Caco-2 (cell line): ENCODE measurements around the gene RNF38. TPM values are rescaled to one million over a fixed set of nuclear protein-coding genes. Genes with fewer than 3 reads are reported as not detected.

Experiments
- BruUV-seq: library from RNA; stranded (reverse); fragments of 400-500 nt; replicated peaks from 2 replicates; lab custom pipeline; 2021; lab: Mats Ljungman, UMichigan
- CTCF ChIA-PET: fragments of 300-600 bp; sonication (Branson Sonifier 250); formaldehyde crosslinking; loops from one replicate; lab custom pipeline; 2022; ENCODE audit warnings: antibody characterized with exemption; lab: Charles Lee
- POLR2A ChIA-PET: fragments of 300-600 bp; sonication (Branson Sonifier 250); formaldehyde crosslinking; loops from one replicate; lab custom pipeline; 2022; ENCODE audit warnings: antibody characterized with exemption; lab: Charles Lee
- DNase-seq, 2 experiments: peaks; one replicate each; pipeline versions ENCODE4 v3.0.0 to v3.0.0-alpha.2; 2020 to 2022
- H3K27me3 ChIP-seq: replicated peaks from 2 replicates; pipeline ENCODE4 v1.6.0; 2011; ENCODE audit warnings: low read length; ENCODE audit not compliant: control insufficient read depth, insufficient read depth
- H3K36me3 ChIP-seq: 2 replicates; pipeline ENCODE4 v1.5.1; 2011; ENCODE audit warnings: low read length; ENCODE audit not compliant: control insufficient read depth, insufficient read depth
- H3K4me1 ChIP-seq: fragments of 250-450 bp; sonication (Bioruptor Pico); 2 replicates; pipeline ENCODE4 v1.5.1; 2020; ENCODE audit warnings: mild to moderate bottlenecking
- H3K4me3 ChIP-seq: 2 replicates; pipeline ENCODE4 v1.5.1; 2011; ENCODE audit warnings: low read depth, mild to moderate bottlenecking, control low read depth, low read length
- H3K9me3 ChIP-seq: fragments of 250-450 bp; sonication (Bioruptor Pico); 2 replicates; pipeline ENCODE4 v1.5.1; 2020; ENCODE audit warnings: mild to moderate bottlenecking, moderate library complexity
- H3K27ac Mint-ChIP-seq: one replicate; pipeline ENCODE4 v1.8.0; 2022; ENCODE audit warnings: mixed read lengths; ENCODE audit not compliant: unreplicated experiment
- H3K27me3 Mint-ChIP-seq: one replicate; pipeline ENCODE4 v1.8.0; 2022; ENCODE audit warnings: mixed read lengths; ENCODE audit not compliant: insufficient read depth, unreplicated experiment
- H3K36me3 Mint-ChIP-seq: one replicate; pipeline ENCODE4 v1.8.0; 2022; ENCODE audit warnings: mild to moderate bottlenecking, mixed read lengths; ENCODE audit not compliant: insufficient read depth, unreplicated experiment
- H3K4me1 Mint-ChIP-seq: one replicate; pipeline ENCODE4 v1.8.0; 2022; ENCODE audit warnings: low read depth, mixed read lengths; ENCODE audit not compliant: unreplicated experiment
- H3K4me3 Mint-ChIP-seq: one replicate; pipeline ENCODE4 v1.8.0; 2022; ENCODE audit warnings: mild to moderate bottlenecking, moderate library complexity, mixed read lengths; ENCODE audit not compliant: unreplicated experiment
- H3K9me3 Mint-ChIP-seq: one replicate; pipeline ENCODE4 v1.8.0; 2022; ENCODE audit warnings: mixed read lengths; ENCODE audit not compliant: unreplicated experiment
- intact Hi-C: fragments of 100-400 bp; cut with micrococcal nuclease; formaldehyde crosslinking; loops from one replicate; pipeline ENCODE4 v1.10.0; 2022; ENCODE audit not compliant: unreplicated experiment
- total RNA-seq: library from RNA; stranded (reverse); gene quantifications from 2 replicates; pipeline ENCODE4 v1.2.3, GENCODE V29; 2022
- TF ChIP-seq, protein P1 (sequence below), 2 experiments: fragments of 200-600 bp in 1 of 2; IDR thresholded peaks; 1 replicate in 1 of 2; 2 replicates in 1 of 2; pipeline versions ENCODE4 v1.5.1 to v1.8.0; 2011 to 2022; ENCODE audit warnings: antibody characterized with exemption in 1 of 2, control low read depth in 1 of 2, inconsistent platforms in 1 of 2, low read depth in 1 of 2, low read length in 1 of 2, mild to moderate bottlenecking in 1 of 2, moderate library complexity in 1 of 2; ENCODE audit not compliant: insufficient read depth in 1 of 2, severe bottlenecking in 1 of 2, unreplicated experiment in 1 of 2

RNF38 gene
- total RNA-seq, 1 experiment from 2014 or later = 43.3 TPM

- DNase-seq = no peak
- TF ChIP-seq, protein P1, sequence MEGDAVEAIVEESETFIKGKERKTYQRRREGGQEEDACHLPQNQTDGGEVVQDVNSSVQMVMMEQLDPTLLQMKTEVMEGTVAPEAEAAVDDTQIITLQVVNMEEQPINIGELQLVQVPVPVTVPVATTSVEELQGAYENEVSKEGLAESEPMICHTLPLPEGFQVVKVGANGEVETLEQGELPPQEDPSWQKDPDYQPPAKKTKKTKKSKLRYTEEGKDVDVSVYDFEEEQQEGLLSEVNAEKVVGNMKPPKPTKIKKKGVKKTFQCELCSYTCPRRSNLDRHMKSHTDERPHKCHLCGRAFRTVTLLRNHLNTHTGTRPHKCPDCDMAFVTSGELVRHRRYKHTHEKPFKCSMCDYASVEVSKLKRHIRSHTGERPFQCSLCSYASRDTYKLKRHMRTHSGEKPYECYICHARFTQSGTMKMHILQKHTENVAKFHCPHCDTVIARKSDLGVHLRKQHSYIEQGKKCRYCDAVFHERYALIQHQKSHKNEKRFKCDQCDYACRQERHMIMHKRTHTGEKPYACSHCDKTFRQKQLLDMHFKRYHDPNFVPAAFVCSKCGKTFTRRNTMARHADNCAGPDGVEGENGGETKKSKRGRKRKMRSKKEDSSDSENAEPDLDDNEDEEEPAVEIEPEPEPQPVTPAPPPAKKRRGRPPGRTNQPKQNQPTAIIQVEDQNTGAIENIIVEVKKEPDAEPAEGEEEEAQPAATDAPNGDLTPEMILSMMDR (IDR thresholded peaks at IDR 0.05; ENCODE audit: insufficient read depth in 1 of 2, low read depth in 1 of 2, low read length in 1 of 2, severe bottlenecking in 1 of 2, unreplicated experiment in 1 of 2) = no peak
- Mint-ChIP-seq H3K4me1 (no peaks in the 10 kb centered on the region), H3K27me3 (no peaks in the 10 kb centered on the region), H3K36me3 (peaks cover 26% of the 10 kb centered on the region), H3K9me3 (no peaks in the 10 kb centered on the region), H3K27ac (no peak overlapping the region), H3K4me3 (no peak overlapping the region)
- Histone ChIP-seq H3K9me3 (no peaks in the 10 kb centered on the region), H3K4me3 (no peak overlapping the region), H3K27me3 (no peaks in the 10 kb centered on the region), H3K4me1 (no peaks in the 10 kb centered on the region), H3K36me3 (no peaks in the 10 kb centered on the region; the same call in 1 of the 2 replicates)
- BruUV-seq = no TSS peak
- POLR2A ChIA-PET = no interaction called here
- CTCF ChIA-PET = no interaction called here
- intact Hi-C loops = no loop called here
These were observed 41.6 kb downstream of the RNF38 start for GRCh38 chr9:36358486-36358885.

DNA sequence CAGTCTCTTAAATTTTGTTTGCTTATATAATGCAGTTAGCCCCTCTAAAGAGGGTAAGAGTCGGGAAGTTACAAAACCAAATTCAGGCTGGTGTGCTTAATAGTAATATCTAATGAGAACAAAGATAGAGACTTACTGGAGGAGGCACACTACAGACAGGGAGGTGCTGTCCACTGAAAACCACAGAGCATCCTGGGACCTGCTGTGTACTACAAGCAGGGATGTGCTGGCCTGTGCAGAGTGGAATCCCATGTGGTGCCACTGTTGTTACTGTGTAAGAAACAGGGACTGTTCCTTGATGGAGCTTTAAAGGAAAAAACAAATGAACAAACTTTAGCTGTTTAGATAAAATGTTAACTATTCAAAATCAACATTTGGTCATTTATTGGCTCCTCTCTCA lies 42.4 kb downstream of the RNF38 start:
- no peaks in the 10 kb centered on the region for H3K9me3 ChIP-seq
- H3K4me1 ChIP-seq = no peaks in the 10 kb centered on the region
- no peaks in the 10 kb centered on the region; the same call in 1 of the 2 replicates for H3K36me3 ChIP-seq
- BruUV-seq = no TSS peak
- no peaks in the 10 kb centered on the region for H3K27me3 ChIP-seq
- TF ChIP-seq, protein P1 (IDR thresholded peaks at IDR 0.05; ENCODE audit: insufficient read depth in 1 of 2, low read depth in 1 of 2, low read length in 1 of 2, severe bottlenecking in 1 of 2, unreplicated experiment in 1 of 2) = no peak
- no peak for DNase-seq
- no peaks in the 10 kb centered on the region for H3K9me3 Mint-ChIP-seq
- POLR2A ChIA-PET = no interaction called here
- intact Hi-C loops = no loop called here
- no peak overlapping the region for H3K4me3 ChIP-seq
- H3K4me3 Mint-ChIP-seq = no peak overlapping the region
- H3K4me1 Mint-ChIP-seq = no peaks in the 10 kb centered on the region
- CTCF ChIA-PET = no interaction called here
- H3K36me3 Mint-ChIP-seq = peaks cover 28% of the 10 kb centered on the region
- H3K27me3 Mint-ChIP-seq = no peaks in the 10 kb centered on the region
- H3K27ac Mint-ChIP-seq = no peak overlapping the region

- Mint-ChIP-seq H3K27ac (no peak overlapping the region), H3K36me3 (peaks cover 79% of the 10 kb centered on the region), H3K27me3 (no peaks in the 10 kb centered on the region), H3K4me1 (peaks cover 6% of the 10 kb centered on the region), H3K4me3 (no peak overlapping the region), H3K9me3 (no peaks in the 10 kb centered on the region)
- ChIA-PET CTCF (no interaction called here), POLR2A (no interaction called here)
- intact Hi-C loops = no loop called here
- no peaks in the 10 kb centered on the region for H3K27me3 ChIP-seq
- H3K4me3 ChIP-seq = no peak overlapping the region
- H3K36me3 ChIP-seq = peaks cover 2% of the 10 kb centered on the region; the same call in 1 of the 2 replicates
- no peaks in the 10 kb centered on the region for H3K4me1 ChIP-seq
- H3K9me3 ChIP-seq = no peaks in the 10 kb centered on the region
- BruUV-seq = no TSS peak
- DNase-seq = no peak
- TF ChIP-seq, protein P1 (IDR thresholded peaks at IDR 0.05; ENCODE audit: insufficient read depth in 1 of 2, low read depth in 1 of 2, low read length in 1 of 2, severe bottlenecking in 1 of 2, unreplicated experiment in 1 of 2) = no peak
These were observed 53.5 kb downstream of the RNF38 start for GRCh38 chr9:36346569-36346968.
